Neural cell (in vitro differentiated cells): ENCODE data around the gene BANF1. TPM values are rescaled to one million over a fixed set of nuclear protein-coding genes. Genes with fewer than 3 reads are reported as not detected.

Source experiments
- H2AFZ ChIP-seq: fragments of 200-600, 300-800 bp; sonication (generic), shearing (Covaris generic); 2 replicates; pipeline ENCODE4 v1.6.0; 2014; ENCODE audit warnings: low read depth, mild to moderate bottlenecking, antibody characterized with exemption, low read length, moderate library complexity
- H3F3A ChIP-seq: fragments of 200-600 bp; shearing (Covaris generic); 2 replicates; pipeline ENCODE4 v1.6.1; 2016; ENCODE audit warnings: mild to moderate bottlenecking, moderate library complexity, mixed read lengths, antibody characterized with exemption, low read length; ENCODE audit not compliant: insufficient read depth, poor library complexity, severe bottlenecking
- H3K27ac ChIP-seq: fragments of 200-600, 300-800 bp; sonication (generic), shearing (Covaris generic); 2 replicates; pipeline ENCODE4 v1.5.1; 2014; ENCODE audit warnings: mild to moderate bottlenecking, low read length, moderate library complexity
- H3K27me3 ChIP-seq: fragments of 300-800, 200-600 bp; sonication (generic), shearing (Covaris generic); 2 replicates; pipeline ENCODE4 v1.6.0; 2014; ENCODE audit warnings: mild to moderate bottlenecking, low read depth, low read length, moderate library complexity; ENCODE audit not compliant: insufficient read depth
- H3K36me3 ChIP-seq: fragments of 300-800, 200-600 bp; sonication (generic), shearing (Covaris generic); 2 replicates; pipeline ENCODE4 v1.5.1; 2014; ENCODE audit warnings: mild to moderate bottlenecking, antibody characterized with exemption, low read length, moderate library complexity; ENCODE audit not compliant: insufficient read depth
- H3K4me2 ChIP-seq: fragments of 300-800, 200-600 bp; sonication (generic), shearing (Covaris generic); 2 replicates; pipeline ENCODE4 v1.6.0; 2014; ENCODE audit warnings: mild to moderate bottlenecking, low read length
- H3K4me3 ChIP-seq: fragments of 300-800, 200-600 bp; sonication (generic), shearing (Covaris generic); 2 replicates; pipeline ENCODE4 v1.5.1; 2014; ENCODE audit warnings: mild to moderate bottlenecking, low read length, moderate library complexity
- H3K79me2 ChIP-seq: fragments of 200-600 bp; shearing (Covaris generic); replicated peaks from 2 replicates; pipeline ENCODE4 v1.6.0; 2014; ENCODE audit warnings: mild to moderate bottlenecking, low read length, moderate library complexity; ENCODE audit not compliant: insufficient read depth
- H3K9ac ChIP-seq: fragments of 300-800, 200-600 bp; sonication (generic), shearing (Covaris generic); 2 replicates; pipeline ENCODE4 v1.6.1; 2016; ENCODE audit warnings: mild to moderate bottlenecking, low read length, mixed read lengths
- H3K9me2 ChIP-seq: fragments of 200-600 bp; shearing (Covaris generic); 2 replicates; pipeline ENCODE4 v1.6.1; 2016; ENCODE audit warnings: mild to moderate bottlenecking, low read length, mixed read lengths; ENCODE audit not compliant: insufficient read depth
- H3K9me3 ChIP-seq: fragments of 200-600, 300-800 bp; sonication (generic), shearing (Covaris generic); 2 replicates; pipeline ENCODE4 v1.6.1; 2016; ENCODE audit warnings: mild to moderate bottlenecking, mixed run types, low read length, moderate library complexity, mixed read lengths
- H4K20me1 ChIP-seq: fragments of 200-600 bp; shearing (Covaris generic); 2 replicates; pipeline ENCODE4 v1.6.1; 2016; ENCODE audit warnings: mild to moderate bottlenecking, mixed run types; ENCODE audit not compliant: insufficient read depth
- CTCF ChIP-seq: fragments of 450-650 bp; IDR thresholded peaks from 2 replicates; pipeline ENCODE4 v1.5.1; 2014; ENCODE audit warnings: antibody characterized with exemption, mild to moderate bottlenecking, moderate library complexity; ENCODE audit not compliant: poor library complexity, severe bottlenecking
- EP300 ChIP-seq: fragments of 450-650 bp; conservative IDR thresholded peaks from 2 replicates; pipeline ENCODE4 v1.6.1; 2014; ENCODE audit warnings: antibody characterized with exemption, mild to moderate bottlenecking, moderate library complexity; ENCODE audit not compliant: poor library complexity, severe bottlenecking
- EZH2 ChIP-seq: fragments of 200-600, 300-800 bp; shearing (Covaris generic), sonication (generic); IDR thresholded peaks from 2 replicates; pipeline ENCODE4 v1.6.1; 2014; ENCODE audit warnings: antibody characterized with exemption, low read length, borderline replicate concordance, mild to moderate bottlenecking; ENCODE audit not compliant: insufficient read depth, poor library complexity, severe bottlenecking
- MXI1 ChIP-seq: fragments of 450-650 bp; conservative IDR thresholded peaks from 2 replicates; pipeline ENCODE4 v1.6.1; 2014; ENCODE audit warnings: antibody characterized with exemption, mild to moderate bottlenecking; ENCODE audit not compliant: poor library complexity, severe bottlenecking
- POLR2AphosphoS5 ChIP-seq: IDR thresholded peaks from 2 replicates; pipeline ENCODE4 v1.6.1; 2012
- RAD21 ChIP-seq: fragments of 450-650 bp; conservative IDR thresholded peaks from 2 replicates; pipeline ENCODE4 v1.6.1; 2014; ENCODE audit warnings: antibody characterized with exemption, mild to moderate bottlenecking, moderate library complexity
- REST ChIP-seq: IDR thresholded peaks from 2 replicates; pipeline ENCODE4 v1.6.1; 2012; ENCODE audit warnings: borderline replicate concordance
- SMC3 ChIP-seq: fragments of 450-650 bp; conservative IDR thresholded peaks from 2 replicates; pipeline ENCODE4 v1.6.1; 2014; ENCODE audit warnings: antibody characterized with exemption, mild to moderate bottlenecking, moderate library complexity; ENCODE audit not compliant: poor library complexity
- TAF1 ChIP-seq: IDR thresholded peaks from 2 replicates; pipeline ENCODE4 v1.6.1; 2012; ENCODE audit warnings: low read depth
- polyA plus RNA-seq: library from polyadenylated mRNA; depleted of rRNA; stranded (reverse); fragments of >200 nt; gene quantifications from 2 replicates; pipeline ENCODE4 v1.2.3, GENCODE V29; 2014

BANF1 gene
- polyA plus RNA-seq, 1 donor from 2014 or later = 60.0 TPM

- TF ChIP-seq RAD21 = no peak
Measured at GRCh38 chr11:65953471-65953870, 48.8 kb upstream of the BANF1 start (continued).

GRCh38 chr11:65954771-65955170 lies 47.5 kb upstream of the BANF1 start:
- TF ChIP-seq CTCF = no peak
- no peak for TF ChIP-seq EP300
- no peak for TF ChIP-seq RAD21
- TF ChIP-seq SMC3 = no peak
- no peak for TF ChIP-seq REST
- TF ChIP-seq TAF1 = no peak
- no peak for TF ChIP-seq POLR2AphosphoS5
- no peak for TF ChIP-seq EZH2
- no peak for TF ChIP-seq MXI1

GRCh38 chr11:65958291-65958690 lies 44.0 kb upstream of the BANF1 start:
- Histone ChIP-seq H3K9me2 (no peaks in the 10 kb centered on the region), H3K9me3 (no peaks in the 10 kb centered on the region), H3K4me2 (no peak overlapping the region), H2AFZ (no peak overlapping the region), H3K36me3 (no peaks in the 10 kb centered on the region), H3K9ac (no peak overlapping the region), H3F3A (no peaks in the 10 kb centered on the region), H3K27me3 (no peaks in the 10 kb centered on the region), H3K27ac (no peak overlapping the region), H3K79me2 (peaks cover 13% of the 10 kb centered on the region), H3K4me3 (no peak overlapping the region), H4K20me1 (no peaks in the 10 kb centered on the region)
- TF ChIP-seq TAF1 = no peak
- no peak for TF ChIP-seq EP300
- no peak for TF ChIP-seq REST
- no peak for TF ChIP-seq SMC3
- TF ChIP-seq EZH2 = no peak
- TF ChIP-seq RAD21 = no peak
- TF ChIP-seq CTCF = no peak
- TF ChIP-seq MXI1 = no peak
- no peak for TF ChIP-seq POLR2AphosphoS5

More at GRCh38 chr11:65954771-65955170, 47.5 kb upstream of the BANF1 start:
- Histone ChIP-seq H3K27me3 (no peaks in the 10 kb centered on the region), H3K36me3 (no peaks in the 10 kb centered on the region), H4K20me1 (no peaks in the 10 kb centered on the region), H3F3A (no peaks in the 10 kb centered on the region), H3K4me2 (no peak overlapping the region), H3K4me3 (no peak overlapping the region), H3K9me3 (no peaks in the 10 kb centered on the region), H2AFZ (no peak overlapping the region), H3K27ac (no peak overlapping the region), H3K9me2 (no peaks in the 10 kb centered on the region), H3K79me2 (no peaks in the 10 kb centered on the region), H3K9ac (no peak overlapping the region)
